GM12873 (cell line): Measurements from ENCODE around the gene CAPG.

Experiments
- TF ChIP-seq, protein P1 (sequence below): IDR thresholded peaks from 2 replicates; pipeline ENCODE4 v1.5.1; 2012; ENCODE audit warnings: low read depth, mild to moderate bottlenecking, moderate library complexity, low read length, control low read depth; ENCODE audit not compliant: insufficient read depth; ENCODE audit errors: missing control alignments

CAPG gene

DNA sequence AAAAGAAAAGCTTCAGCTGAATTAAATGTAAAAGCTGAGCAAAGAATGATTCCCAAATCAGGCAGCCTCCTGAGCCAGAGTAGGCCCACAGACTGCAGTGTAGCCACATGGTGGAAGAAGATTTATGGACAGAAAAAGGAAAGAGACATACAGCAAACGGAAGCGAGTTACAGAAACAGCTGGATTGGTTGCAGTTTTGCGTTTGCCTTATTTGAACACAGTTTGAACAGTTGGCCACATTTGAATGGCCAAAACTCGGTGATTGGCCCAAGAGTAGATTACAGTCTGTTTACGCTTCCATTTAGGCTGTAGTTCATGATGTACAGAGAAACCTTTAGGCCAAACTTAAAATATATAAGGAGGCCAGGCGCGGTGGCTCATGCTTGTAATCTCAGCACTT, 43.4 kb upstream of the CAPG start:
- TF ChIP-seq, protein P1, sequence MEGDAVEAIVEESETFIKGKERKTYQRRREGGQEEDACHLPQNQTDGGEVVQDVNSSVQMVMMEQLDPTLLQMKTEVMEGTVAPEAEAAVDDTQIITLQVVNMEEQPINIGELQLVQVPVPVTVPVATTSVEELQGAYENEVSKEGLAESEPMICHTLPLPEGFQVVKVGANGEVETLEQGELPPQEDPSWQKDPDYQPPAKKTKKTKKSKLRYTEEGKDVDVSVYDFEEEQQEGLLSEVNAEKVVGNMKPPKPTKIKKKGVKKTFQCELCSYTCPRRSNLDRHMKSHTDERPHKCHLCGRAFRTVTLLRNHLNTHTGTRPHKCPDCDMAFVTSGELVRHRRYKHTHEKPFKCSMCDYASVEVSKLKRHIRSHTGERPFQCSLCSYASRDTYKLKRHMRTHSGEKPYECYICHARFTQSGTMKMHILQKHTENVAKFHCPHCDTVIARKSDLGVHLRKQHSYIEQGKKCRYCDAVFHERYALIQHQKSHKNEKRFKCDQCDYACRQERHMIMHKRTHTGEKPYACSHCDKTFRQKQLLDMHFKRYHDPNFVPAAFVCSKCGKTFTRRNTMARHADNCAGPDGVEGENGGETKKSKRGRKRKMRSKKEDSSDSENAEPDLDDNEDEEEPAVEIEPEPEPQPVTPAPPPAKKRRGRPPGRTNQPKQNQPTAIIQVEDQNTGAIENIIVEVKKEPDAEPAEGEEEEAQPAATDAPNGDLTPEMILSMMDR = no peak

DNA sequence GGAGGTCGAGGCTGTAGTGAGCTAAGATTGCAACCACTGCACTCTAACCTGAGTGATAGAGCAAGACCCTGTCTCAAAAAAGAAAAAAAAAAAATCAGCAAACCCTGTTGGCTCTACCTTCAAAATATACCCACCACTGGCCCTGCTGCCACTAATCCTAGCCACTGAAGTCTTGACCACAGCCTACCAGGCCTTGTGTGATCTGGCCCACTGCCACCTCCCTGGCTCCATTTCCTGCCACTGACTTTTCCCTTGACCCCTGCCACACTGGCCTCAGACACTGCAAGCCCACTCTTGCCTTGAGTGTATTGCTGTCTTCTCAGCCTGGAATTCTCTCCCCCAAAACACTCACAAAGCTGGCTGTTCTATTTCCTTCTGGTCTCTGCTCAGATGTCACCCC, 42.1 kb upstream of the CAPG start:
- TF ChIP-seq, protein P1 = no peak

DNA sequence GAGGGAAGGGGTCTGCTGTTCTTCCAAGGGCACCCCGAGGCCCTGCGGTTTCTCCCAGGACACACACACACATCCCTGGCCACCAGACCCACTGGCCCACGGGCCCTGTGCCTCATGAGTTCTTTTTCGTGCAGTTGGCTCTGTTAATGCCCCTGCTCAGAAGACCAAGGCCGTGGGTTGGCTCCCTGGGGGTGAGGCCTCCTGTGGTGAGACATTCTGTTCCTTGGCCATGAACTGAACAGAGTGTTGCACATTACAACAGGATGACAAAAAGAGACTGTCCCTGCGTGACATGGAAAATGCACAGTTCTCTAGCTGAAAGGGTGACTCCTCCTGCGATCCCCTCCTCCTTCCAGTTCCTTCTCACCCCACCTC, 39.0 kb upstream of the CAPG start:
- TF ChIP-seq, protein P1 = no peak

DNA sequence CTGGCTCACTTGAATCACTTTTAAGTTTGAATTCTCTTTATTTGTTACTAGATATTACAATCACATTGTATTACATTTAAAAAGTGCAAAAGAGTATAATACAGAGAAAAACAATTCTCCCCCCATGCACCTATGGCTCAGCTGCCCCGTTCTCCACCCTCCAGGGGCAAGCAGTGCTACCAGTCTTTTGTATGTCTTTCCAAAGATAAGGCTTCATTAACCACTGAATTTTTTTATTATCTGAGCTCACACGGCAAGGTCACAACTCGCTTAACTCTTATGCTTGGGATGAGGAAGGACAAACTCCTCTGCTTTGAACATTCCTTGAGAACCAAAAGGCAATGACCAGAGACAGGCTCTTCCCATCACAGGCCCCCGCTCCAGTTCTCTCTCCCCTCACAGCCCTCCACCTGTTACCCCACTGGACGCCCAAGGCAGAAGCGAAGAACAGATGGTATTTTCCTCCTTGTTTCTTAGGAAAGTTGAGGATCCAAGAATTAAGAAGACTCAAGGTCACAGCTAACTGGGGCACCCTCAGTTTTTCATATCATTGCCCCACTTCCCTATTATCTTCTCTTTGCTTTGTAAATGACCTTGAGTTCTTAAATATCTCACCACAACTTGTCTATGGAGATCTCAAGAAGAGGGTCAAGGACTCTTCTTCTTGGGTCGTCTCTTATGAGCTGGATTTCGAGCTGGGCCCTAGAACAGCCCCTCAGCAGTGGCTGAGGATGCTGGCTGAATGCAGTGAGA, 38.5 kb upstream of the CAPG start:
- TF ChIP-seq, protein P1 = no peak

DNA sequence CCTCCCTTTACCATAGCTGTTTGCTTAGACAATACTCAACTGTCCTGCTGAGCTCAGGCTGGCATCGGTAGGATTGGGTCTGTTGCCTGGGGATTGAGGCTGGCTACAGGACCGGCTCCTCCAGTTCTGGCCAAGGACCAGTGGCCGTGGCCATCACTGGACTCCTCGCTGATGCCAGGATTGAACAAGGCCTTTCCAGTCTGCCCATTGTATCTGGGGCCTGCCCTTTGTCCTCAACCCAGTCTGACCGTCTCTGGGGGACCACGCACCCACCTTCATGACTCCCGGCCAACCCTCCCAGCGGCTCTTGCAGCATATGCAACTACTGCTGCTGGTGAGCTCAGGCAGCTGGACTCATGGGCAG, 37.0 kb upstream of the CAPG start:
- TF ChIP-seq, protein P1 = no peak

DNA sequence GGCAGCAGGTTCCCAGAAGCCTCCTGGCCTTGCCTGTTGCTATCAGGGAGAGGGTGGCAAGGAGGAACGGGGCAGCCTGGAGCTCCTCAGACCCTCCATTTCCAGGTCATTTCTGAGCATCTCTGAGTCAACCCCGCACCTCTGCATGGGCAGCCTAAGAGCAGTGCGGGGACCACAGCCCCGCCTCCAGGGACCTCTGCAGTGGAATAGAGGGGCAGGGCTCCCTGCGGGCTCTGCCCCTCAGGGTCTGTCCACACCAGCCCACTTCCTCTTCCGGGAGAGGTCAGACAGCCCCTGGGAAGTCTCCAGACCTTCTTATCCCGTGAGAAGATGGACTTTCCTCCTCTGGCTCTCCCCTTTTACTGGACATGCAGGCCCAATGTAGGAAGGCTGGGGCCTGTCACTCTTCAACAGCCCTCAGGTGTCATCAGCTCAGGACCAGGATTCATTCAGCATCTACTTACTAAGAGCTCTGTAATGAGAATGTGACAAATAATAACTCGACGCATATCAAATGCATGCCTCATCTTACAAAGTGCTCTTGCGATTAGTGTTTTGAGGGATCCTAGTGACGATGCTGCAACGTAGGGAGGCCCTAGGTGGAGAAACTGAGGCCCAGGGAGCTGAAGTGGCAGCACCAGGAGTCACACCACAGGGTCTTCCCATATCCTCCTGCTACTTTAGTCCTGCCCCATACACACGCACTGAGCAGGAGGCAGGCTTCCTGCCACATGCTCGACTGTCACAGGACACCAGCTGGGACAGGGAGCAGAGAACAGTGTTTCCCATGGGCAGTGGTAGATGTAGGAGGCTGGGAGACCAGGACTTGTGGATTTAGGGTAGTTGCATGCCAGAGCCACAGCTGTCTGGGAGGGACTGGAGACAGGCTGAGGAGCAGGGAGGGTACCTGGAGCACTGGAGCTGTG, 36.4 kb upstream of the CAPG start:
- TF ChIP-seq, protein P1 = no peak

DNA sequence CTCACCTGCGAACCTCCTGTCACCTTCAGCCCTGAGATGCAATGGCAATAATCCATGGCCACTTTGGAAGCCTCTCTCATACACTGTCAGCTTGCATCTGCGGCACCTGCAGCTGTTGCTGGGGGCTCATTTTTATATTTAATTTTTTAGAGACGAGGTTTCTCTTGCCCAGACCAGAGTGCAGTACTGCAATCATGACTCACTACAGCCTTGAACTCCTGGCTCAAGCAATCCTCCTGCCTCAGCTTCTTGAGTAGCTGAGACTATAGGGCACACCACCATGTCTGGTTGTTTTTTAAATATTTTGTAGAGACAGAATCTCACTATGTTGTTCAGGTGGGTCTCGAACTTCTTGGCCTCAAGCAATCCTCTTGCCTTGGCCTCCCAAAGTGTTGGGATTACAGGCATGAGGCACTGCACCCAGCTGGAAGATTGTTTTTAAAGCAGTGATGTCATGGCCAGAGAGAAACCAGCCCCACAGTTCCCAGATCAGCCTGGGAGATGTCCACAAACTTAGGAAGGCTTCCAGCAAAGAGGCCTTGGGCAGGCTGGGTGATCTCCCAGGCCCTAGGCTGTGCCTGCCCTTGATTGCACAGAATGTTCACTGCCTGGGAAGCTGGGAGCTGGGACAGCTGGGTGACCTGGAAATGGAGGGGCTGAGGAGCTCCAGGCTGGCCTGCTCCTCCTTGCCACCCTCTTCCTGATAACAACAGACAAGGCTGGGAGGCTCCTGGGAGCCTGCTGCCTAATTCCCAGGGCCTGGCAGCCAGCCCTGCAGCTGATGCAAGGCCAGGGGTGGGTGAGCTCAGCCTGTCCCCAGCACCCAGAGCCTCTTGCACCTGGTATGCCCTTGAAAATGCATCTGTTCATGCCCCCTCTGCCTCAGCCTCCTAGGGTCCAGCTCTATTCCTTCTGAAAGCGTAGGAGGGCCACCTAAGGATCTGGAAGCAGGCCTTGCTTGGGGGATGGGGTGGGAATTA, 35.4 kb upstream of the CAPG start:
- TF ChIP-seq, protein P1 = no peak
